PC-3 (cell line): ENCODE measurements around the gene WDR49. TPM values are rescaled to one million over a fixed set of nuclear protein-coding genes. Genes with fewer than 3 reads are reported as not detected.

Experiments
- ATAC-seq: fragments of 200-7000 bp; cut with Tn5 transposase; 2 replicates; pipeline ENCODE4 v1.9.1; 2020; ENCODE audit warnings: mild to moderate bottlenecking, moderate library complexity
- BruUV-seq: library from RNA; stranded (reverse); fragments of 400-500 nt; replicated peaks from 2 replicates; lab custom pipeline; 2021; lab: Mats Ljungman, UMichigan
- CTCF ChIA-PET: fragments of 300-600 bp; sonication (Branson Sonifier 250); formaldehyde crosslinking; loops from one replicate; lab custom pipeline; 2022; ENCODE audit warnings: antibody characterized with exemption; lab: Charles Lee
- POLR2A ChIA-PET: fragments of 300-600 bp; sonication (Branson Sonifier 250); formaldehyde crosslinking; loops from one replicate; lab custom pipeline; 2022; ENCODE audit warnings: antibody characterized with exemption; ENCODE audit not compliant: unreplicated experiment; lab: Charles Lee
- DNase-seq: peaks from one replicate; pipeline ENCODE4 v3.0.0-alpha.2; 2015
- H2AFZ ChIP-seq: fragments of 300-600 bp; sonication (generic); 2 replicates; pipeline ENCODE4 v1.6.0; 2016; ENCODE audit warnings: antibody characterized with exemption, low read length
- H3F3A ChIP-seq: fragments of 300-600 bp; sonication (generic); one replicate; pipeline ENCODE4 v1.6.0; 2017; ENCODE audit warnings: antibody characterized with exemption, low read length, control low read depth, mild to moderate bottlenecking; ENCODE audit not compliant: unreplicated experiment
- H3K27ac ChIP-seq: fragments of 300-600 bp; sonication (generic); 2 replicates; pipeline ENCODE4 v1.5.1; 2016; ENCODE audit warnings: mild to moderate bottlenecking, low read length
- H3K27me3 ChIP-seq: fragments of 300-600 bp; sonication (generic); 2 replicates; pipeline ENCODE4 v1.6.1; 2016; ENCODE audit warnings: low read length, mixed read lengths
- H3K36me3 ChIP-seq: fragments of 300-600 bp; sonication (generic); 2 replicates; pipeline ENCODE4 v1.6.1; 2016; ENCODE audit warnings: low read depth, mixed run types, low read length, mixed read lengths
- H3K4me1 ChIP-seq: fragments of 300-600 bp; sonication (generic); 2 replicates; pipeline ENCODE4 v1.5.1; 2016; ENCODE audit warnings: low read length; ENCODE audit not compliant: insufficient read depth
- H3K4me2 ChIP-seq: fragments of 300-600 bp; sonication (generic); 2 replicates; pipeline ENCODE4 v1.6.0; 2016; ENCODE audit warnings: low read length
- H3K4me3 ChIP-seq: fragments of 300-600 bp; sonication (generic); 2 replicates; pipeline ENCODE4 v1.5.1; 2016; ENCODE audit warnings: mild to moderate bottlenecking, low read length, mixed read lengths
- H3K79me2 ChIP-seq: fragments of 300-600 bp; sonication (generic); 2 replicates; pipeline ENCODE4 v1.6.1; 2017; ENCODE audit warnings: low read length, mixed read lengths
- H3K9ac ChIP-seq: fragments of 300-600 bp; sonication (generic); 2 replicates; pipeline ENCODE4 v1.6.0; 2016; ENCODE audit warnings: mild to moderate bottlenecking, low read length
- H3K9me2 ChIP-seq: fragments of 300-600 bp; sonication (generic); replicated peaks from 2 replicates; pipeline ENCODE4 v1.6.1; 2016; ENCODE audit warnings: mixed run types, low read length, mixed read lengths
- H3K9me3 ChIP-seq: fragments of 300-600 bp; sonication (generic); 2 replicates; pipeline ENCODE4 v1.6.1; 2016; ENCODE audit warnings: low read length, mixed read lengths
- H4K20me1 ChIP-seq: fragments of 300-600 bp; sonication (generic); 2 replicates; pipeline ENCODE4 v1.6.1; 2016; ENCODE audit warnings: low read length, mixed read lengths
- CTCF ChIP-seq: fragments of 300-600 bp; sonication (generic); conservative IDR thresholded peaks from 2 replicates; pipeline ENCODE4 v1.5.1; 2017; ENCODE audit warnings: antibody characterized with exemption, low read depth, mild to moderate bottlenecking, low read length
- EZH2 ChIP-seq: fragments of 300-600 bp; sonication (generic); IDR thresholded peaks from one replicate; pipeline ENCODE4 v1.6.1; 2017; ENCODE audit warnings: antibody characterized with exemption, mild to moderate bottlenecking, low read length; ENCODE audit not compliant: unreplicated experiment
- EZH2phosphoT487 ChIP-seq: fragments of 300-600 bp; sonication (generic); IDR thresholded peaks from 2 replicates; pipeline ENCODE4 v1.6.1; 2018; ENCODE audit warnings: mild to moderate bottlenecking, antibody characterized with exemption, low read length, borderline replicate concordance
- intact Hi-C: fragments of 100-400 bp; cut with micrococcal nuclease; formaldehyde crosslinking; loops from 2 replicates; pipeline ENCODE4 v1.9.0; 2023
- total RNA-seq: library from RNA; depleted of rRNA; stranded (reverse); fragments of >200 nt; gene quantifications from 2 replicates; pipeline ENCODE4 v1.2.3, GENCODE V29; 2014

Gene WDR49
- total RNA-seq, 1 experiment from 2014 or later = 0.33 TPM

GRCh38 chr3:167453815-167454214, 199.9 kb downstream of the WDR49 start:
- Histone ChIP-seq H3K9ac (no peak overlapping the region), H3K9me3 (no peaks in the 10 kb centered on the region), H3K9me2 (no peaks in the 10 kb centered on the region), H3K36me3 (no peaks in the 10 kb centered on the region), H2AFZ (no peak overlapping the region), H3K4me3 (no peak overlapping the region), H3K27ac (no peak overlapping the region), H3K4me2 (no peak overlapping the region), H4K20me1 (no peaks in the 10 kb centered on the region), H3K4me1 (no peaks in the 10 kb centered on the region), H3F3A (no peaks in the 10 kb centered on the region), H3K27me3 (peaks cover 31% of the 10 kb centered on the region), H3K79me2 (no peaks in the 10 kb centered on the region)
- ATAC-seq (no peak), DNase-seq (no peak)
- TF ChIP-seq CTCF = no peak
- no peak for TF ChIP-seq EZH2
- no peak for TF ChIP-seq EZH2phosphoT487
- POLR2A ChIA-PET = no interaction called here
- intact Hi-C loops = no loop called here
- CTCF ChIA-PET = no interaction called here
- BruUV-seq = no TSS peak

DNA sequence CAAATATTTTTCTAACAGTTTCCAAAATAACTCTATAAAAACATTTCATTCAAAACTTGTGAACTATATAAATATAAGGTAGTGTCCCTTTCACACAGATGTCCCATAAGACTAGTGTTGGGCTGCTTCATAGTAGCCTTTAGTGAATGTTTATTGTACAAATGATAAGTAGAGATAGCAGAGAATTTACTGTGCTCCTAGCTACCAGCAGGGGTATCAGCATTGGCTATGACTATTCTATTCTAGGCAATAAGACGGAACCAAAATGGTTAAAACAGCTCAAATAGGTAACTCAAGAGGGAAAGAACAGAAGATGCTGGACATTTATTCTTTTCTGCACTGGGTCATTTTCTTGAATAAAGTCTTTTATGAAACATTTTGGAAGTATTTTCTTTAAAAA, 202.5 kb downstream of the WDR49 start:
- Histone ChIP-seq H3K4me3 (no peak overlapping the region), H3K9ac (no peak overlapping the region), H3K4me2 (no peak overlapping the region), H3K4me1 (no peaks in the 10 kb centered on the region), H3K27ac (no peak overlapping the region), H3F3A (no peaks in the 10 kb centered on the region), H2AFZ (no peak overlapping the region), H3K79me2 (no peaks in the 10 kb centered on the region), H3K36me3 (no peaks in the 10 kb centered on the region), H3K27me3 (peaks cover 41% of the 10 kb centered on the region), H3K9me3 (no peaks in the 10 kb centered on the region), H3K9me2 (no peaks in the 10 kb centered on the region), H4K20me1 (no peaks in the 10 kb centered on the region)
- no TSS peak for BruUV-seq
- TF ChIP-seq CTCF (no peak), EZH2phosphoT487 (no peak), EZH2 (no peak)
- ChIA-PET CTCF (interaction anchor here (0.7 kb wide), 1 partner anchor 400 kb away, joined by 3 read pairs; no protein-coding TSS in a partner anchor), POLR2A (no interaction called here)
- intact Hi-C loops = no loop called here
- DNase-seq (no peak), ATAC-seq (no peak)

DNA sequence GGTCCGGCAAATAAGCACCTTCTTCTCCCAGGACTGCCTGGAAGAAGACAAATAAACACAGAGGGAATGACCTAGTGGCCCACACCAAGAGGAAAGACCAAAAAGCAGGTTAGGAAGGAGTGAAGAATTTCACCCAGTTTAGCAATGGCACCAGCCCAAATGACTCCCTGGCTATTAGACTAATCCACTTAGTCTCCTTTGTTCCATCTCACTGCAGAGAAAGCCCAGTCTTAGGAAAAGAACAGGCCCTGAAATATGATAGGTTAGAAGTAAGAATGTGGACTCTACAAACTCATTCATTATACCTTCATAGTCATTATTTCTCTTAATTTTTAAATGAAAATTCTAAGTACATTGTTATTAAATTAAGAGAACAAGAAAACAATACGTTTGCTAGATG, 203.1 kb downstream of the WDR49 start:
- TF ChIP-seq CTCF (no peak), EZH2 (no peak), EZH2phosphoT487 (no peak)
- Histone ChIP-seq H4K20me1 (no peaks in the 10 kb centered on the region), H3K4me2 (no peak overlapping the region), H3K27ac (no peak overlapping the region), H3K4me3 (no peak overlapping the region), H3K9ac (no peak overlapping the region), H3K9me2 (no peaks in the 10 kb centered on the region), H3K79me2 (no peaks in the 10 kb centered on the region), H3K27me3 (peaks cover 41% of the 10 kb centered on the region), H3K9me3 (no peaks in the 10 kb centered on the region), H3F3A (no peaks in the 10 kb centered on the region), H3K36me3 (no peaks in the 10 kb centered on the region), H2AFZ (no peak overlapping the region), H3K4me1 (no peaks in the 10 kb centered on the region)
- DNase-seq (no peak), ATAC-seq (no peak)
- ChIA-PET CTCF (no interaction called here), POLR2A (no interaction called here)
- intact Hi-C loops = no loop called here
- no TSS peak for BruUV-seq
